Neuronal stem cell (in vitro differentiated cells): ENCODE data around the gene NAT14.

Experiments
- DNase-seq: peaks from one replicate; pipeline ENCODE4 v3.0.0-alpha.2; 2013; ENCODE audit warnings: low spot score
- H2AFZ ChIP-seq: one replicate; pipeline ENCODE4 v1.6.1; 2013; ENCODE audit warnings: mild to moderate bottlenecking, low read length, inconsistent platforms
- H2AK5ac ChIP-seq: 2 replicates; pipeline ENCODE4 v1.6.1; 2013; ENCODE audit warnings: low read depth, mild to moderate bottlenecking, inconsistent platforms, low read length, moderate library complexity, mixed read lengths
- H2BK120ac ChIP-seq: 2 replicates; pipeline ENCODE4 v1.6.1; 2013; ENCODE audit warnings: low read depth, mild to moderate bottlenecking, inconsistent platforms, low read length, moderate library complexity, mixed read lengths
- H2BK12ac ChIP-seq: one replicate; pipeline ENCODE4 v1.6.1; 2013; ENCODE audit warnings: low read length, inconsistent platforms
- H2BK15ac ChIP-seq: 2 replicates; pipeline ENCODE4 v1.6.1; 2013; ENCODE audit warnings: mild to moderate bottlenecking, low read length, inconsistent platforms, mixed read lengths
- H2BK5ac ChIP-seq: one replicate; pipeline ENCODE4 v1.6.1; 2013; ENCODE audit warnings: inconsistent platforms, mild to moderate bottlenecking, low read length, moderate library complexity
- H3K14ac ChIP-seq: one replicate; pipeline ENCODE4 v1.6.1; 2013; ENCODE audit warnings: low read length, inconsistent platforms
- H3K18ac ChIP-seq: 2 replicates; pipeline ENCODE4 v1.6.1; 2013; ENCODE audit warnings: low read length, inconsistent platforms
- H3K23ac ChIP-seq: 2 replicates; pipeline ENCODE4 v1.6.1; 2013; ENCODE audit warnings: low read depth, mild to moderate bottlenecking, mixed read lengths, low read length, inconsistent platforms; ENCODE audit not compliant: poor library complexity
- H3K27ac ChIP-seq: replicated peaks from 3 replicates; pipeline ENCODE4 v1.5.1; 2013; ENCODE audit warnings: low read length, inconsistent platforms
- H3K27me3 ChIP-seq, 3 experiments: 2 replicates each; pipeline ENCODE4 v1.6.1; 2013; ENCODE audit warnings: low read length in 3 of 3, mild to moderate bottlenecking in 2 of 3, inconsistent platforms in 1 of 3, low read depth in 1 of 3, mixed read lengths in 1 of 3, moderate library complexity in 1 of 3; ENCODE audit not compliant: control insufficient read depth in 3 of 3, insufficient read depth in 3 of 3
- H3K36me3 ChIP-seq, 2 donors: replicated peaks in 1 of 2; 2 replicates each; pipeline ENCODE4 v1.6.1; 2013; ENCODE audit warnings: low read length in 2 of 2; ENCODE audit not compliant: control insufficient read depth in 2 of 2, insufficient read depth in 2 of 2
- H3K4ac ChIP-seq: 2 replicates; pipeline ENCODE4 v1.6.1; 2013; ENCODE audit warnings: inconsistent platforms, mild to moderate bottlenecking, low read length, moderate library complexity
- H3K4me1 ChIP-seq, 2 donors: 1 replicate in 1 of 2; 2 replicates in 1 of 2; pipeline ENCODE4 v1.6.1; 2013; ENCODE audit warnings: low read length in 2 of 2, low read depth in 1 of 2; ENCODE audit not compliant: control insufficient read depth in 2 of 2, insufficient read depth in 1 of 2
- H3K4me2 ChIP-seq: one replicate; pipeline ENCODE4 v1.6.1; 2013; ENCODE audit warnings: mild to moderate bottlenecking, low read length, inconsistent platforms; ENCODE audit not compliant: insufficient read depth, poor library complexity, severe bottlenecking
- H3K4me3 ChIP-seq, 2 donors: 2 replicates each; pipeline ENCODE4 v1.5.1; 2013; ENCODE audit warnings: low read length in 2 of 2, mild to moderate bottlenecking in 2 of 2, inconsistent platforms in 1 of 2, moderate library complexity in 1 of 2
- H3K79me1 ChIP-seq: one replicate; pipeline ENCODE4 v1.6.1; 2013; ENCODE audit warnings: low read depth, mild to moderate bottlenecking, inconsistent platforms, low read length, moderate library complexity
- H3K9ac ChIP-seq: one replicate; pipeline ENCODE4 v1.6.1; 2013; ENCODE audit warnings: mild to moderate bottlenecking, low read depth, low read length, inconsistent platforms; ENCODE audit not compliant: poor library complexity
- H3K9me3 ChIP-seq, 2 donors: replicated peaks in 1 of 2; 2 replicates each; pipeline versions ENCODE3 to v1.6.1; 2013; ENCODE audit warnings: low read length in 2 of 2, mild to moderate bottlenecking in 2 of 2, inconsistent platforms in 1 of 2, low read depth in 1 of 2, mixed read lengths in 1 of 2, moderate library complexity in 1 of 2; ENCODE audit not compliant: control insufficient read depth in 2 of 2, insufficient read depth in 1 of 2
- H4K8ac ChIP-seq: one replicate; pipeline ENCODE4 v1.6.1; 2013; ENCODE audit warnings: low read depth, mild to moderate bottlenecking, inconsistent platforms, low read length, moderate library complexity
- H4K91ac ChIP-seq: one replicate; pipeline ENCODE4 v1.6.1; 2013; ENCODE audit warnings: low read length, low read depth, mild to moderate bottlenecking, inconsistent platforms; ENCODE audit not compliant: poor library complexity
- WGBS, 2 donors: extraction: QIAGEN DNeasy Blood & Tissue Kit; methylation state at CpG; one replicate each; pipeline ENCODE4 v1.1.7; 2013; ENCODE audit warnings: missing lambda C conversion rate in 2 of 2, mixed read lengths in 1 of 2; ENCODE audit not compliant: insufficient read length in 2 of 2, insufficient replicate concordance in 1 of 2; ENCODE audit errors: extremely low coverage in 2 of 2; 5-methylcytosine and 5-hydroxymethylcytosine counted together

The NAT14 gene

DNA sequence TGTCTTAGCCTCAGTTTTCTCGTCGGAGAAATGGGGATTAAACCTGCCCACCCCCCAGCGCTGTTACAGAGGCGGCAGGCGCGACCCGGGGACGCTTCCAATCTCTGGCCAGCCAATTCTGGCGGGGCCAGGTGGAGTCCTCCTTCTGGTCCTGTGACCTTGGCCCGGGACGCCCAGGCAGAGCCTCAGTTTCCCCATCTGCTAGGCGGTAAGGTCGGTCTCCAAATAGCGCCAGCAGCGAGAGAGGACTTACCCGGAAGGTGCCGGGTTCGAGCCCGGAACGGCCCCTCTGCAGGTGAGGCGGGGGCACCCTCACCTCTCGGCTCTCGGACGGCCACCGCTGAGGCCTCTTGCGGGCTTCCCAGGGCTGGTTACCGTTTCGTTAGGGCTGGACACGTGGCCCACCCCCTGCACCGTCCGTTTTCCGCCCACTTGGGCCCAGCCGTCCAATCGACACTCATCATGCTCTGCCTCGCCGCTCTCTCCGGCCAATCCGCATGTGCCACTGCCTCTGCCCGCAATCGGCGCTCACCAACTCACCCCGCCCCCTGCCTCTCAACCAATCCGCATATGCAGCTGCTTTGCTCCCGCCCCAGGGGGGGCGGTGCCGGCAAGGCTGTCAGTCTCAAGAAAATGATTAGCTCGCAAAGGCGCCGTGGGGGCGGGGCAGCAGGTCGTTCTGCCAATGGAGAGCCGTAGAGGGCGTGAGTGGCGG, 23.6 kb upstream of the NAT14 start, which contains the start of gene ISOC2:
Gene ISOC2, minus strand, starts transcription at position 384 of the 715 bp plus-strand sequence. CDS start 5,156 bp downstream, outside the sequence.
- Histone ChIP-seq H3K9ac (peak within 1 kb of the TSS; percentile 93), H3K4me3 (peak within 1 kb of the TSS; percentile 70 to 91), H2BK12ac (no peak within 1 kb of the TSS), H3K36me3 (peaks cover 0 to 2% of the 10 kb centered on the region in 2 donors), H3K27me3 (peaks cover 0 to 34% (median 0%) of the 10 kb centered on the region in 3 experiments), H2BK15ac (peak within 1 kb of the TSS; percentile 95), H3K27ac (peak within 1 kb of the TSS; percentile 63), H3K14ac (peak within 1 kb of the TSS; percentile 31), H3K9me3 (peaks cover 0 to 4% of the 10 kb centered on the region in 2 donors), H2AK5ac (peak within 1 kb of the TSS; percentile 82), H3K4me1 (peaks cover 20 to 36% of the 10 kb centered on the region in 2 donors), H2BK120ac (no peak within 1 kb of the TSS), H3K4me2 (peak within 1 kb of the TSS; percentile 78), H2AFZ (peak within 1 kb of the TSS; percentile 82), H3K18ac (peak within 1 kb of the TSS; percentile 96), H3K23ac (peak within 1 kb of the TSS; percentile 60), H4K8ac (peak within 1 kb of the TSS; percentile 19), H4K91ac (no peak within 1 kb of the TSS), H3K4ac (peak within 1 kb of the TSS; percentile 69), H3K79me1 (no peaks in the 10 kb centered on the region), H2BK5ac (peak within 1 kb of the TSS; percentile 84)
- no CpG with 5 or more reads among the region's 54 CpGs for WGBS, 2 donors
- DNase-seq, result peak; percentile 99

DNA sequence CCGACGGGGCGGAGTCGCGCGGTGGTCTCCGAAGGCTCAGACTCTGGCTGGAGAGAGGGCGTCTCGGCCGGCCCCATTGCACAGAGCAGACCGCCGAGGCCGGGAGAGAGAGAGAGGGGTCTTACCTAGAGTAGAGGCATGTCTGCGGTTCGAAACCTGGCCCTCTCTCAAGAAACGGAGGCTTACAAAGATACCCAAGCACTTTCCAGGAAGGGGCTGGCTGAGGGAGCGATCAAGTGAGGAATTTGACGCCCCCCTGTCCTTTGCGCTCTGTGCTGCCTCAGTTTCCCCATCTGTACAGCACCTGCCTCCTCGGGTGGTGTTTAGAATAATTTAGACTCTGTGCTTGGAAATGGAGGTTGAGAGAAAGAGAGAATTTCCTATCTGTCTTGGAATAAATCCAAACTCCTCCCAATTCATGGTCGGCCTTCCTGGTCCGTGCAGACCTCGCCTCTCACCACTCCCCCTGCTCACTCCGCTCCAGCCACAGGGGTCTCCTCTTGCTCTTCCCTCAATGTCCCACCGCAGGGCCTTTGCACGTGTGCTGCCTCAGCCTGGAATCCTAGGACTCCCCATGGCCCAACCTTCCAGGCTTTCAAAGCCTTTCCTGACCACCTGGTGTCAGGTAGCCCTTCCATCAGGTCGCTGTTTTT, 22.9 kb upstream of the NAT14 start:
- Histone ChIP-seq H2BK5ac (no peak overlapping the region), H3K27me3 (peaks cover 0 to 36% (median 0%) of the 10 kb centered on the region in 3 experiments), H3K4me2 (peak overlapping the region; percentile 78), H4K8ac (no peak overlapping the region), H3K18ac (peak overlapping the region; percentile 73), H4K91ac (no peak overlapping the region), H2AK5ac (peak overlapping the region; percentile 82), H3K36me3 (no peaks in the 10 kb centered on the region), H3K4me3 (peak overlapping the region; percentile 43 to 67), H3K4me1 (peaks cover 20 to 36% of the 10 kb centered on the region in 2 donors), H3K23ac (peak overlapping the region; percentile 5), H2AFZ (peak overlapping the region; percentile 80), H3K14ac (no peak overlapping the region), H3K27ac (no peak overlapping the region), H2BK15ac (peak overlapping the region; percentile 95), H3K9me3 (peaks cover 0 to 4% of the 10 kb centered on the region in 2 donors), H3K4ac (no peak overlapping the region), H2BK120ac (no peak overlapping the region), H3K9ac (no peak overlapping the region), H3K79me1 (no peaks in the 10 kb centered on the region), H2BK12ac (no peak overlapping the region)
- WGBS, 2 donors, result no CpG with 5 or more reads among the region's 27 CpGs
- no peak for DNase-seq

DNA sequence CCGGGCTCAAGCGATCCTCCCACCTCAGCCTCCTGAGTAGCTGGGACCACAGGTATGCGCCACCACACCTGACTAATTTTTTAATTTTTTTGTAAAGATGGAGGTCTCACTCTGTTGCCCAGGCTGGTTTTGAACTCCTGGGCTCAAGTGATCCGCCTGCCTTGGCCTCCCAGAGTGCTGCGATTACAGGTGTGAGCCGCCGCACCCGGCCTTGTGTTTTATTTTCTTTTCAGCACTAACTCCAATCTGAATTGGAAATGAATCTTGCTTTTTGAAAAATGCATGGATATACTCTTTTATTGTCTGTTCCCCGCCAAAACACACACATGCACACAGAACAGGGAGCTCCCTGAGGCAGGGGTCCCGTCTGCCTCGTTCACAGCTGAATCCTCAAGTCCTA, 22.3 kb upstream of the NAT14 start:
- Histone ChIP-seq H3K4ac (no peak overlapping the region), H3K23ac (no peak overlapping the region), H3K4me3 (no peak overlapping the region), H3K27me3 (peaks cover 0 to 40% (median 0%) of the 10 kb centered on the region in 3 experiments), H3K79me1 (no peaks in the 10 kb centered on the region), H3K18ac (peak overlapping the region; percentile 95), H4K91ac (no peak overlapping the region), H4K8ac (no peak overlapping the region), H3K14ac (no peak overlapping the region), H2BK5ac (peak overlapping the region; percentile 89), H2AK5ac (peak overlapping the region; percentile 98), H3K9me3 (peaks cover 0 to 4% of the 10 kb centered on the region in 2 donors), H2BK15ac (peak overlapping the region; percentile 95), H2BK120ac (peak overlapping the region; percentile 95), H3K9ac (no peak overlapping the region), H3K36me3 (no peaks in the 10 kb centered on the region), H3K27ac (no peak overlapping the region), H3K4me1 (peaks cover 20 to 36% of the 10 kb centered on the region in 2 donors), H2AFZ (peak overlapping the region; percentile 27), H3K4me2 (no peak overlapping the region), H2BK12ac (no peak overlapping the region)
- DNase-seq, result no peak
- WGBS, 2 donors, result no CpG with 5 or more reads among the region's 11 CpGs

DNA sequence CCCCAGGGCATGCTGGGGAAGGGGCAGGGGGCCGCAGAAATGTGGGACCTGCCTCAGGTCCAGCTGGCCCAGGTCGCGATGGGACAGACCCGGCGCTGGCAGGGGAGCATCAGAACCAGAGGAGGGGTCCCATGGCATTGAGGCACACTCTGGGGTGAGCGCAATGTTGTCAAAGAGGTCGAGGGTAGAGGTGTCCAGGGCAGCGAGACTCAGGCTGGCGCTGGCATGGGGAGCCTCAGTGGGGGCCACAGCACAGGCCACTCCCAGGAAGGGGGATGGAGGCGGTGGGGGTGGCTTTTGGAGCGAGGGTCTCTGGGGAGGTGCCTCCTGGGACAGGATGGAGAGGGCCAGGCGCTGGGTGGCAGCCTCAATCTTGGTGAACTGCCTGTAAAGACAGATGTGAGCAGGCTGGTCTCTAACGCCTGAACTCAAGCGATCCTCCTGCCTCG, 21.4 kb upstream of the NAT14 start:
- H3K4ac ChIP-seq, result peak overlapping the region; percentile 19
- WGBS, 2 donors, result no CpG with 5 or more reads among the region's 15 CpGs
- no peaks in the 10 kb centered on the region for H3K36me3 ChIP-seq
- no peak overlapping the region for H3K27ac ChIP-seq
- peak overlapping the region; percentile 74 for H4K8ac ChIP-seq
- peaks cover 0 to 4% of the 10 kb centered on the region in 2 donors for H3K9me3 ChIP-seq
- H2BK5ac ChIP-seq, result peak overlapping the region; percentile 89
- no peak for DNase-seq
- H3K23ac ChIP-seq, result peak overlapping the region; percentile 61
- peak overlapping the region; percentile 61 for H4K91ac ChIP-seq
- peak overlapping the region; percentile 95 for H2BK120ac ChIP-seq
- H2AFZ ChIP-seq, result no peak overlapping the region
- H3K27me3 ChIP-seq, result peaks cover 0 to 40% (median 0%) of the 10 kb centered on the region in 3 experiments
- peak overlapping the region; percentile 95 for H2BK15ac ChIP-seq
- peak overlapping the region; percentile 98 for H2AK5ac ChIP-seq
- H3K79me1 ChIP-seq, result no peaks in the 10 kb centered on the region
- H3K18ac ChIP-seq, result peak overlapping the region; percentile 95
- peaks cover 17 to 36% of the 10 kb centered on the region in 2 donors for H3K4me1 ChIP-seq
- no peak overlapping the region for H3K4me3 ChIP-seq
- no peak overlapping the region for H3K4me2 ChIP-seq
- peak overlapping the region; percentile 90 for H3K14ac ChIP-seq
- H2BK12ac ChIP-seq, result peak overlapping the region; percentile 82
- peak overlapping the region; percentile 66 for H3K9ac ChIP-seq
